IPS-18a (cell line): ENCODE results near the gene PPM1F.
A peak's percentile ranks its signal among the peaks of the same experiment; 100 is the strongest.

Experiments used
- H3K27ac ChIP-seq: one replicate; pipeline ENCODE4 v1.5.1; 2013; ENCODE audit warnings: low read length
- H3K27me3 ChIP-seq: one replicate; pipeline ENCODE4 v1.6.1; 2013; ENCODE audit warnings: mild to moderate bottlenecking, low read length; ENCODE audit not compliant: control insufficient read depth, insufficient read depth
- H3K36me3 ChIP-seq: one replicate; pipeline ENCODE4 v1.6.1; 2013; ENCODE audit warnings: low read depth, low read length; ENCODE audit not compliant: control insufficient read depth
- H3K4me1 ChIP-seq: one replicate; pipeline ENCODE4 v1.6.1; 2013; ENCODE audit warnings: low read depth, low read length; ENCODE audit not compliant: control insufficient read depth
- H3K4me3 ChIP-seq: one replicate; pipeline ENCODE4 v1.5.1; 2013; ENCODE audit warnings: low read length
- H3K9ac ChIP-seq: one replicate; pipeline ENCODE4 v1.6.1; 2013; ENCODE audit warnings: mild to moderate bottlenecking, low read length, moderate library complexity
- H3K9me3 ChIP-seq: one replicate; pipeline ENCODE4 v1.6.1; 2013; ENCODE audit warnings: low read depth, low read length; ENCODE audit not compliant: control insufficient read depth

PPM1F gene

GRCh38 chr22:21990445-21991303 lies 38.0 kb upstream of the PPM1F start:
- H3K27me3 ChIP-seq, result peaks cover 92% of the 10 kb centered on the region
- H3K9ac ChIP-seq, result no peak overlapping the region
- no peaks in the 10 kb centered on the region for H3K4me1 ChIP-seq
- no peak overlapping the region for H3K4me3 ChIP-seq
- H3K27ac ChIP-seq, result no peak overlapping the region
- H3K36me3 ChIP-seq, result no peaks in the 10 kb centered on the region
- H3K9me3 ChIP-seq, result no peaks in the 10 kb centered on the region

DNA sequence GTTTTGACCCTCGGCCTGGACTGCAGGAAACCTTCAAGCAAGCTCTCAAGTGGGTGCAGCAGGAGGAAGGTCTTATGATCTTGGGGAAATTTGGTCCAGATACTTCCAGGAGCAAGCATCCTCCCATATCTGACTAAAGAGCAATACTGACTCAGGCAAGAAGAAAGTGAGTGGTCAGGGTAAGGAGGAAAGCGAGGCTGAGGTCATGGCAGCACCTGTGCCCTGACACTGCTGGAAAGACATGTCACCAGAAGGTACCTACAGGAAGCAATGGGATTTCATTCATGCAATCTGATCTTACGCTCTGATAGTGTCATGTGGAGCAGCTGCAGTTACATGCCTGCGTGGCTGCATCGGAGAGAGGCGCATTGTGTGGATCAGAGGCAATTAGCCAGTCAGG lies 36.4 kb upstream of the PPM1F start:
- Histone ChIP-seq H3K27ac (no peak overlapping the region), H3K27me3 (peaks cover 89% of the 10 kb centered on the region), H3K36me3 (no peaks in the 10 kb centered on the region), H3K9ac (no peak overlapping the region), H3K4me3 (no peak overlapping the region), H3K4me1 (no peaks in the 10 kb centered on the region), H3K9me3 (no peaks in the 10 kb centered on the region)

- Histone ChIP-seq H3K9ac (no peak overlapping the region), H3K4me3 (no peak overlapping the region), H3K4me1 (no peaks in the 10 kb centered on the region), H3K27ac (no peak overlapping the region), H3K9me3 (no peaks in the 10 kb centered on the region), H3K27me3 (peaks cover 51% of the 10 kb centered on the region), H3K36me3 (no peaks in the 10 kb centered on the region)
Observed at GRCh38 chr22:21985214-21985613, 32.6 kb upstream of the PPM1F start.

GRCh38 chr22:21984793-21985192 lies 32.1 kb upstream of the PPM1F start:
- Histone ChIP-seq H3K27me3 (peaks cover 46% of the 10 kb centered on the region), H3K36me3 (no peaks in the 10 kb centered on the region), H3K9ac (no peak overlapping the region), H3K4me3 (no peak overlapping the region), H3K9me3 (no peaks in the 10 kb centered on the region), H3K27ac (no peak overlapping the region), H3K4me1 (no peaks in the 10 kb centered on the region)

GRCh38 chr22:21982338-21982965 lies 29.8 kb upstream of the PPM1F start, which contains the start of gene TOP3B:
TSS of gene TOP3B (minus strand) at chr22:21982787. CDS start at chr22:21975709, 7,078 bp downstream.
- peak within 1 kb of the TSS; percentile 31 for H3K27ac ChIP-seq
- no peaks in the 10 kb centered on the region for H3K36me3 ChIP-seq

GRCh38 chr22:21981874-21982273 lies 29.2 kb upstream of the PPM1F start:
- H3K4me3 ChIP-seq, result peak overlapping the region; percentile 94
- H3K9ac ChIP-seq, result peak overlapping the region; percentile 95
- no peaks in the 10 kb centered on the region for H3K36me3 ChIP-seq
- H3K27me3 ChIP-seq, result peaks cover 19% of the 10 kb centered on the region
- no peak overlapping the region for H3K27ac ChIP-seq
- H3K9me3 ChIP-seq, result no peaks in the 10 kb centered on the region
- H3K4me1 ChIP-seq, result no peaks in the 10 kb centered on the region

More at GRCh38 chr22:21982338-21982965, 29.8 kb upstream of the PPM1F start, which contains the start of gene TOP3B:
- Histone ChIP-seq H3K9me3 (no peaks in the 10 kb centered on the region), H3K4me1 (no peaks in the 10 kb centered on the region), H3K9ac (peak within 1 kb of the TSS; percentile 95), H3K4me3 (peak within 1 kb of the TSS; percentile 94), H3K27me3 (peaks cover 23% of the 10 kb centered on the region)

- no peaks in the 10 kb centered on the region for H3K9me3 ChIP-seq
- no peak overlapping the region for H3K4me3 ChIP-seq
- peaks cover 2% of the 10 kb centered on the region for H3K36me3 ChIP-seq
- no peak overlapping the region for H3K9ac ChIP-seq
- H3K27ac ChIP-seq, result no peak overlapping the region
- H3K27me3 ChIP-seq, result peaks cover 13% of the 10 kb centered on the region
- H3K4me1 ChIP-seq, result no peaks in the 10 kb centered on the region
Observed at GRCh38 chr22:21980547-21980946, 27.9 kb upstream of the PPM1F start.

DNA sequence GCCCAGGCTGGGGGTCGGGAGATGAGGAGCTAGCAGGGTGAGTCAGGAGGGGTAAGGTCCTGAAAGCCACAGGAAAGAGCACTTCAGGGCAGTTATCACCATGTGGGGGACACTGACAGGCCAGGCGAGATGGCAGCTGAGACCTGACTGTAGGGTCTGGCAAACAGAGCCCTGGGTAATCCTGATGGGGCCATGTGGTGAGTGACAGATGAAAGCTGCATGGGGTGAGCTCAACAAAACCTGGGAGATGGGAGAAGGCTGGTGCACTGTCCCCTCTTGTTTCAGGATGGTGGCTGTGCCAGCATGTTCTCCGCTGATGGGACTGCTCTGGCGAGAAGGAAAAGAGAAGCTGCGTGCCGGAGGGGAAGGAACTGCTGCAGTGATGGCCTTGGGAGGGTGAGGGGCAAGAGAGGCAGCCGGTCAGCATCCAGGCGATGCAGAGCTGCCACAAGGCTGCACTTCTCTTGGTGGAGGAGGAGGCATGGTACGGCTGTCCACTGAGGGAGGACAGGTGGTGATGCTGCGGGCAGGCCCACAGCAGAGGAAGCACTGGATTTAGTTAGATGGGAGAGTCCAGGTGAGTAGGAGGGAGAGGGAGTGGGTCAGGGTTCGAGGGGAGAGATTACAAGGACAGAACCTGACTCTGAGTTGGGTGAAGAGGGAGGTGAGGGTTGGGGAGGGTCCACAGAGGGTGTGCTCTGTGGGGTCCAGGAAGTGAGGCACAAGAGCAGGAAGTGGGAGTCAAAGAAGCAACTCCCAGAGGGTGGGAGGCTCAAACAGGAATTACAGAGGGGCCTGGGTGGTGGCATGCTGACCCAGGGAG lies 26.1 kb upstream of the PPM1F start:
- H3K36me3 ChIP-seq, result peaks cover 20% of the 10 kb centered on the region
- H3K4me3 ChIP-seq, result no peak overlapping the region

DNA sequence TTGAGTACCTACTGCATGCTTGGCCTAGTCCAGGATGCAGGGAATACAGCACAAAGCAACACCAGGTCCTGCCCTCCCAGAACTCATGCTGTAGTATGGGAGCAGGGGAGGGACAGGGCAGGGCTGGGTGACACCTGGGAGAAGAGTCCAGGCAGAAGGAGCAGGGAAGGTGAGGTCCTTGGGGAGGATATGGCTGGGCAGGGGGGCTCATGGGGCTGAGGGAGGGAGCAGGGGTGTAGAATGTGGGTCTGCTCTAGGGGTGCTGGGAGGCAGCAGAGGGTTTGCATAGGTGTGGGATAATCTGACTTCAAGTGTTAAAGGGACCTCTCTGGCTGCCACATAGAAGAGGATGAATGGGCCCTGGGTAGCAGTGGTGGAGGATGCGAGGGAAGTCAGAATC lies 25.2 kb upstream of the PPM1F start:
- Histone ChIP-seq H3K9ac (no peak overlapping the region), H3K9me3 (no peaks in the 10 kb centered on the region), H3K27ac (no peak overlapping the region), H3K27me3 (no peaks in the 10 kb centered on the region), H3K36me3 (peaks cover 24% of the 10 kb centered on the region), H3K4me1 (no peaks in the 10 kb centered on the region), H3K4me3 (no peak overlapping the region)

More for the DNA sequence above, 26.1 kb upstream of the PPM1F start:
- no peaks in the 10 kb centered on the region for H3K4me1 ChIP-seq
- no peak overlapping the region for H3K9ac ChIP-seq
- no peaks in the 10 kb centered on the region for H3K9me3 ChIP-seq
- no peak overlapping the region for H3K27ac ChIP-seq
- no peaks in the 10 kb centered on the region for H3K27me3 ChIP-seq

DNA sequence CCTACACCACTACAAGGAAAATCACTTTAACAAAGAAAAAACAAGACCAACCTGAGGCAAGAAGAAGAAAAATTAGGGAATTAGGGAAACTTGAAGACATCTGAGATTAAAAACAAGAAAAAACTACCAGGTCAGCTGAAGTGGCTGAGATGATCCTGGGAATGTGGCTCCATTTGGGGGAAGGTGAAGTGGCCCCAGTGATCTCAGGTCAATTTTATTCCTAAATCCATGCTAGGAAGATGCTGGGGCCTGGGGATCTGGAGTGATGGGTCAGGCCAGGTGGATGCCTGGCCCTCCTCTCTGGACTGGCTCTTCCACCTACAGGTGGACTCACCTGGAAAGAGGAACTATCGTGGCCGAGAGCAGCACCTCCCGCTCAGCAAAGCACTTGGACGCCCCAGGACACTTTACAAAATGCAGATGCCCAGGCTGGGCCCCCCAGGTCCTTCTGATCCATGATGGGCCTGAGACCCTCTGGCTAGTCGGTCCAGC lies 23.3 kb upstream of the PPM1F start:
- no peaks in the 10 kb centered on the region for H3K4me1 ChIP-seq
- H3K9me3 ChIP-seq, result no peaks in the 10 kb centered on the region
- H3K27me3 ChIP-seq, result no peaks in the 10 kb centered on the region
- H3K4me3 ChIP-seq, result no peak overlapping the region
- peaks cover 33% of the 10 kb centered on the region for H3K36me3 ChIP-seq
- H3K27ac ChIP-seq, result no peak overlapping the region
- H3K9ac ChIP-seq, result no peak overlapping the region

- no peak overlapping the region for H3K9ac ChIP-seq
- no peaks in the 10 kb centered on the region for H3K27me3 ChIP-seq
- H3K4me3 ChIP-seq, result no peak overlapping the region
- H3K9me3 ChIP-seq, result no peaks in the 10 kb centered on the region
- no peaks in the 10 kb centered on the region for H3K4me1 ChIP-seq
- no peak overlapping the region for H3K27ac ChIP-seq
- peaks cover 33% of the 10 kb centered on the region for H3K36me3 ChIP-seq
Observed at GRCh38 chr22:21975273-21975672, 22.6 kb upstream of the PPM1F start.
